ENCODE data around the gene NAA20. TPM values are rescaled to one million over a fixed set of nuclear protein-coding genes. Genes with fewer than 3 reads are reported as not detected.
"Not testable (repeated sequence)": the region's sequence is repeated elsewhere in the genome, so short reads cannot be mapped to it uniquely, and the experiment has no call there.

NAA20 gene
- total RNA-seq, 1 donor from 2014 or later = 63.4 TPM

- no peak for DNase-seq (ENCODE audit: low spot score)
Measured at GRCh38 chr20:19991308-19991707, 25.9 kb upstream of the NAA20 start.

- no peak for DNase-seq (ENCODE audit: low spot score)
Measured at GRCh38 chr20:19991854-19992253, 25.3 kb upstream of the NAA20 start.

- DNase-seq (ENCODE audit: low spot score) = no peak
Measured at GRCh38 chr20:19992996-19993908, 23.9 kb upstream of the NAA20 start.

- no peak for DNase-seq (ENCODE audit: low spot score)
Measured at GRCh38 chr20:19993958-19994669, 23.0 kb upstream of the NAA20 start.

GRCh38 chr20:19995220-19995863 lies 21.8 kb upstream of the NAA20 start:
- no peak for DNase-seq (ENCODE audit: low spot score)

- DNase-seq (ENCODE audit: low spot score) = no peak
Measured at GRCh38 chr20:19996222-19996621, 20.9 kb upstream of the NAA20 start.

- no peak for DNase-seq (ENCODE audit: low spot score)
Measured at GRCh38 chr20:19996917-19997316, 20.2 kb upstream of the NAA20 start.

- no peak for DNase-seq (ENCODE audit: low spot score)
Measured at GRCh38 chr20:19998990-19999705, 18.0 kb upstream of the NAA20 start.

GRCh38 chr20:20000211-20000968 lies 16.8 kb upstream of the NAA20 start:
- DNase-seq (ENCODE audit: low spot score) = no peak

- DNase-seq (ENCODE audit: low spot score) = no peak
Measured at GRCh38 chr20:20002101-20002998, 14.8 kb upstream of the NAA20 start.

- DNase-seq (ENCODE audit: low spot score) = no peak
Measured at GRCh38 chr20:20003031-20003954, 13.9 kb upstream of the NAA20 start.

GRCh38 chr20:20003955-20004322 lies 13.2 kb upstream of the NAA20 start:
- DNase-seq (ENCODE audit: low spot score) = not testable (repeated sequence)

GRCh38 chr20:20005342-20005741 lies 11.8 kb upstream of the NAA20 start:
- no peak for DNase-seq (ENCODE audit: low spot score)

- no peak for DNase-seq (ENCODE audit: low spot score)
Measured at GRCh38 chr20:20009784-20010253, 7.3 kb upstream of the NAA20 start.

GRCh38 chr20:20010639-20011500 lies 6.3 kb upstream of the NAA20 start:
- DNase-seq (ENCODE audit: low spot score) = no peak

GRCh38 chr20:20012541-20012940 lies 4.6 kb upstream of the NAA20 start:
- DNase-seq (ENCODE audit: low spot score) = no peak

- DNase-seq (ENCODE audit: low spot score) = no peak
Measured at GRCh38 chr20:20014659-20015058, 2.5 kb upstream of the NAA20 start.

- no peak for DNase-seq (ENCODE audit: low spot score)
Measured at GRCh38 chr20:20017844-20018185, 653 bp downstream of the NAA20 start.
